K562 (cell line): ENCODE measurements around the gene MYL12B. TPM values are rescaled to one million over a fixed set of nuclear protein-coding genes. Genes with fewer than 3 reads are reported as not detected.

Experiments
- ATF6 ChIP-seq: sonication (generic); formaldehyde crosslinking; IDR thresholded peaks from 2 replicates; pipeline ENCODE4 v1.4.0; 2020; ENCODE audit warnings: mild to moderate bottlenecking, missing genetic modification reagents
- BRD9 ChIP-seq: fragments of 450-650 bp; IDR thresholded peaks from 2 replicates; pipeline ENCODE4 v1.6.1; 2018; ENCODE audit warnings: low read depth; ENCODE audit not compliant: partially characterized antibody
- CSDE1 ChIP-seq, 2 experiments: fragments of 450-650 bp; IDR thresholded peaks; 2 replicates each; pipeline ENCODE4 v1.6.1; 2016; ENCODE audit warnings: mild to moderate bottlenecking in 1 of 2
- DNMT1 ChIP-seq: fragments of 450-650 bp; IDR thresholded peaks from 2 replicates; pipeline ENCODE4 v1.6.1; 2016; ENCODE audit warnings: antibody characterized with exemption, mild to moderate bottlenecking
- E2F3 ChIP-seq: fragments of 250-450 bp; sonication (Bioruptor Pico); IDR thresholded peaks from 2 replicates; pipeline ENCODE4 v1.4.0; 2020; ENCODE audit warnings: mild to moderate bottlenecking
- FOXA3 ChIP-seq, 2 experiments: fragments of 450-650 bp in 1 of 2; sonication (generic) in 1 of 2; formaldehyde crosslinking; IDR thresholded peaks in 1 of 2; conservative IDR thresholded peaks in 1 of 2; 2 replicates each; pipeline versions ENCODE4 v1.4.0 to v1.8.0; 2020 to 2022; ENCODE audit warnings: mild to moderate bottlenecking in 2 of 2, missing genetic modification reagents in 1 of 2
- FOXK2 ChIP-seq, 2 experiments: fragments of 450-650 bp; IDR thresholded peaks in 1 of 2; conservative IDR thresholded peaks in 1 of 2; 2 replicates each; pipeline ENCODE4 v1.6.1; 2016; ENCODE audit warnings: low read depth in 2 of 2, mild to moderate bottlenecking in 1 of 2
- GTF2F1 ChIP-seq: IDR thresholded peaks from 2 replicates; pipeline ENCODE4 v1.6.1; 2011; ENCODE audit warnings: low read depth, low read length, improper control_type of control experiment
- HDAC1 ChIP-seq, 2 experiments: fragments of 450-650 bp; IDR thresholded peaks; 2 replicates each; pipeline ENCODE4 v1.6.1; 2016 to 2017; ENCODE audit warnings: inconsistent platforms in 1 of 2, mild to moderate bottlenecking in 1 of 2, moderate library complexity in 1 of 2
- ILK ChIP-seq: fragments of 450-650 bp; IDR thresholded peaks from 2 replicates; pipeline ENCODE4 v1.6.1; 2016; ENCODE audit warnings: missing genetic modification characterization, low read depth, mild to moderate bottlenecking, missing compliant biosample characterization, moderate library complexity, borderline replicate concordance
- MTA2 ChIP-seq: fragments of 450-650 bp; IDR thresholded peaks from 2 replicates; pipeline ENCODE4 v1.6.1; 2016; ENCODE audit warnings: low read depth
- POLR2H ChIP-seq: IDR thresholded peaks from 2 replicates; pipeline ENCODE4 v1.6.1; 2016; ENCODE audit warnings: missing genetic modification characterization, low read depth, mild to moderate bottlenecking, control low read depth, missing compliant biosample characterization, moderate library complexity
- SMAD1 ChIP-seq: fragments of 150-350 bp; IDR thresholded peaks from 2 replicates; pipeline ENCODE4 v1.6.1; 2014; ENCODE audit warnings: low read length, low read depth; ENCODE audit not compliant: partially characterized antibody
- TCF3 ChIP-seq: sonication (generic); formaldehyde crosslinking; IDR thresholded peaks from 2 replicates; pipeline ENCODE4 v1.4.0; 2020; ENCODE audit warnings: mild to moderate bottlenecking, missing genetic modification reagents
- ZBTB33 ChIP-seq: sonication (generic); formaldehyde crosslinking; IDR thresholded peaks from 2 replicates; pipeline ENCODE4 v1.8.1; 2023; ENCODE audit warnings: mild to moderate bottlenecking, missing genetic modification reagents
- ZNF134 ChIP-seq: fragments of 250-450 bp; sonication (Bioruptor Pico); conservative IDR thresholded peaks from 2 replicates; pipeline ENCODE4 v1.4.0; 2020
- ZNF24 ChIP-seq: fragments of 450-650 bp; IDR thresholded peaks from 2 replicates; pipeline ENCODE4 v1.6.1; 2016
- ZNF511 ChIP-seq: sonication (generic); formaldehyde crosslinking; IDR thresholded peaks from 2 replicates; pipeline ENCODE4 v1.8.0; 2022; ENCODE audit warnings: mild to moderate bottlenecking, missing genetic modification reagents
- ZNF551 ChIP-seq: fragments of 250-450 bp; sonication (Bioruptor Pico); IDR thresholded peaks from 2 replicates; pipeline ENCODE4 v1.5.0; 2021; ENCODE audit warnings: mild to moderate bottlenecking, moderate library complexity
- ZNF780A ChIP-seq: fragments of 250-450 bp; sonication (Bioruptor Pico); IDR thresholded peaks from 2 replicates; pipeline ENCODE4 v1.5.0; 2021; ENCODE audit warnings: mild to moderate bottlenecking
- ZSCAN29 ChIP-seq: fragments of 450-650 bp; IDR thresholded peaks from 2 replicates; pipeline ENCODE4 v1.6.1; 2017
- polyA plus RNA-seq, 8 experiments: library from polyadenylated mRNA; depleted of rRNA in 4 of 8; stranded (reverse) in 5 of 8; unstranded in 3 of 8; fragments of >200 nt; fragmentation: Nextera tagmentation in 2 of 8; fragmentation: Illumina TruSeq in 1 of 8; extraction: Ambion mirVana in 2 of 8; extraction: Trizol in 1 of 8; gene quantifications; 2 replicates each; pipeline versions ENCODE4 v1.2.1 to v1.2.3, GENCODE V29; 2011 to 2014; ENCODE audit warnings: inconsistent platforms in 1 of 8, missing spikeins in 1 of 8
- total RNA-seq, 7 experiments: library from RNA; depleted of rRNA in 6 of 7; stranded (reverse); fragments of >200 nt in 6 of 7; fragmentation: Illumina TruSeq in 2 of 7; extraction: Trizol in 2 of 7; gene quantifications; 2 replicates each; pipeline versions ENCODE4 v1.2.1 to v1.2.3, GENCODE V29; 2011 to 2021; ENCODE audit warnings: low replicate concordance in 1 of 7
- TF ChIP-seq, protein P1 (sequence below): sonication (generic); formaldehyde crosslinking; IDR thresholded peaks from 2 replicates; pipeline ENCODE4 v1.8.0; 2022; ENCODE audit warnings: missing genetic modification reagents, mild to moderate bottlenecking, borderline replicate concordance

The MYL12B gene
- total and polyA plus RNA-seq, 9 of the 15 experiments (the other 6 are each of a cell fraction or from before 2014, with no cell fraction given): 220 to 995 (median 463) TPM

GRCh38 chr18:3246635-3247239, 15.2 kb upstream of the MYL12B start (continued):
- TF ChIP-seq ZNF134 (CRISPR knock-in tag) (peak; percentile 34; the same call in 1 of the 2 replicates), E2F3 (CRISPR knock-in tag) (0 out of 2 replicates have a peak, but pooled peaks have one; percentile 7), HDAC1 (IDR thresholded peaks at IDR 0.05) (peak in 1 of 2 experiments; percentile 72; a peak in 1 of 4 replicates), GTF2F1 (no peak; the same call in 1 of the 2 replicates), ZBTB33 (CRISPR knock-in tag) (0 out of 2 replicates have a peak, but pooled peaks have one; percentile 2), ATF6 (0 out of 2 replicates have a peak, but pooled peaks have one; percentile 69), ZNF780A (CRISPR knock-in tag) (no peak), ILK (tag) (0 out of 2 replicates have a peak, but pooled peaks have one; percentile 47), ZNF24 (peak; percentile 8; the same call in 1 of the 2 replicates), ZNF511 (CRISPR knock-in tag) (peak; percentile 65), FOXA3 (CRISPR knock-in tag; conservative IDR thresholded peaks at IDR 0.05 in 1 of 2, IDR thresholded peaks at IDR 0.05 in 1 of 2) (peak in 1 of 2 experiments; percentile 34; a peak in 2 of 4 replicates), POLR2H (tag) (no peak), FOXK2 (conservative IDR thresholded peaks at IDR 0.05 in 1 of 2, IDR thresholded peaks at IDR 0.05 in 1 of 2; ENCODE audit: low read depth in 2 of 2) (0 out of 4 replicates have a peak, but pooled peaks of 1 of the 2 experiments have one; percentile 34), MTA2 (peak; percentile 78), CSDE1 (IDR thresholded peaks at IDR 0.05) (no peak), TCF3 (CRISPR knock-in tag) (peak; percentile 90), ZNF551 (CRISPR knock-in tag) (no peak), SMAD1 (peak; percentile 74), ZSCAN29 (no peak), DNMT1 (peak; percentile 3; the same call in 1 of the 2 replicates), BRD9 (peak; percentile 88)
- TF ChIP-seq, protein P1, sequence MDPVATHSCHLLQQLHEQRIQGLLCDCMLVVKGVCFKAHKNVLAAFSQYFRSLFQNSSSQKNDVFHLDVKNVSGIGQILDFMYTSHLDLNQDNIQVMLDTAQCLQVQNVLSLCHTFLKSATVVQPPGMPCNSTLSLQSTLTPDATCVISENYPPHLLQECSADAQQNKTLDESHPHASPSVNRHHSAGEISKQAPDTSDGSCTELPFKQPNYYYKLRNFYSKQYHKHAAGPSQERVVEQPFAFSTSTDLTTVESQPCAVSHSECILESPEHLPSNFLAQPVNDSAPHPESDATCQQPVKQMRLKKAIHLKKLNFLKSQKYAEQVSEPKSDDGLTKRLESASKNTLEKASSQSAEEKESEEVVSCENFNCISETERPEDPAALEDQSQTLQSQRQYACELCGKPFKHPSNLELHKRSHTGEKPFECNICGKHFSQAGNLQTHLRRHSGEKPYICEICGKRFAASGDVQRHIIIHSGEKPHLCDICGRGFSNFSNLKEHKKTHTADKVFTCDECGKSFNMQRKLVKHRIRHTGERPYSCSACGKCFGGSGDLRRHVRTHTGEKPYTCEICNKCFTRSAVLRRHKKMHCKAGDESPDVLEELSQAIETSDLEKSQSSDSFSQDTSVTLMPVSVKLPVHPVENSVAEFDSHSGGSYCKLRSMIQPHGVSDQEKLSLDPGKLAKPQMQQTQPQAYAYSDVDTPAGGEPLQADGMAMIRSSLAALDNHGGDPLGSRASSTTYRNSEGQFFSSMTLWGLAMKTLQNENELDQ: peak; percentile 45; the same call in 1 of the 2 replicates
